Testis (tissue), 2 donors: ENCODE measurements around the gene CDH23.

ENCODE experiments used
- POLR2A ChIP-seq: fragments of 450-650 bp; IDR thresholded peaks from one replicate; pipeline ENCODE4 v1.6.1; 2017; ENCODE audit warnings: antibody characterized with exemption, mild to moderate bottlenecking, moderate library complexity
- TF ChIP-seq, protein P1 (sequence below), 3 experiments: fragments of 450-650 bp in 2 of 3; fragments of 200-600 bp in 1 of 3; sonication (generic) in 1 of 3; IDR thresholded peaks; one replicate each; pipeline ENCODE4 v1.5.1; 2016 to 2019; ENCODE audit warnings: antibody characterized with exemption in 3 of 3, mild to moderate bottlenecking in 2 of 3, moderate library complexity in 1 of 3

- TF ChIP-seq, protein P1, sequence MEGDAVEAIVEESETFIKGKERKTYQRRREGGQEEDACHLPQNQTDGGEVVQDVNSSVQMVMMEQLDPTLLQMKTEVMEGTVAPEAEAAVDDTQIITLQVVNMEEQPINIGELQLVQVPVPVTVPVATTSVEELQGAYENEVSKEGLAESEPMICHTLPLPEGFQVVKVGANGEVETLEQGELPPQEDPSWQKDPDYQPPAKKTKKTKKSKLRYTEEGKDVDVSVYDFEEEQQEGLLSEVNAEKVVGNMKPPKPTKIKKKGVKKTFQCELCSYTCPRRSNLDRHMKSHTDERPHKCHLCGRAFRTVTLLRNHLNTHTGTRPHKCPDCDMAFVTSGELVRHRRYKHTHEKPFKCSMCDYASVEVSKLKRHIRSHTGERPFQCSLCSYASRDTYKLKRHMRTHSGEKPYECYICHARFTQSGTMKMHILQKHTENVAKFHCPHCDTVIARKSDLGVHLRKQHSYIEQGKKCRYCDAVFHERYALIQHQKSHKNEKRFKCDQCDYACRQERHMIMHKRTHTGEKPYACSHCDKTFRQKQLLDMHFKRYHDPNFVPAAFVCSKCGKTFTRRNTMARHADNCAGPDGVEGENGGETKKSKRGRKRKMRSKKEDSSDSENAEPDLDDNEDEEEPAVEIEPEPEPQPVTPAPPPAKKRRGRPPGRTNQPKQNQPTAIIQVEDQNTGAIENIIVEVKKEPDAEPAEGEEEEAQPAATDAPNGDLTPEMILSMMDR (IDR thresholded peaks at IDR 0.05): no peak
- TF ChIP-seq POLR2A: no peak
Measured at GRCh38 chr10:71401056-71401455, 4.3 kb downstream of the CDH23 start.
